Ishikawa (cell line): ENCODE measurements around the gene GFRA1.

Experiments used
- CEBPB ChIP-seq: IDR thresholded peaks from 2 replicates; pipeline ENCODE4 v1.6.1; 2012
- CREB1 ChIP-seq: IDR thresholded peaks from 2 replicates; pipeline ENCODE4 v1.6.1; 2012; ENCODE audit warnings: low read depth
- EGR1 ChIP-seq: IDR thresholded peaks from 2 replicates; pipeline ENCODE4 v1.6.1; 2012
- EP300 ChIP-seq: IDR thresholded peaks from 2 replicates; pipeline ENCODE4 v1.6.1; 2012; ENCODE audit warnings: borderline replicate concordance
- FOXM1 ChIP-seq: IDR thresholded peaks from 2 replicates; pipeline ENCODE4 v1.6.1; 2012; ENCODE audit warnings: low read depth, borderline replicate concordance
- MAX ChIP-seq: IDR thresholded peaks from 2 replicates; pipeline ENCODE4 v1.6.1; 2012
- NFIC ChIP-seq: IDR thresholded peaks from 2 replicates; pipeline ENCODE4 v1.6.1; 2012
- RAD21 ChIP-seq: IDR thresholded peaks from 2 replicates; pipeline ENCODE4 v1.6.1; 2012; ENCODE audit warnings: low read depth
- REST ChIP-seq: IDR thresholded peaks from 2 replicates; pipeline ENCODE4 v1.6.1; 2012; ENCODE audit warnings: low read depth, mild to moderate bottlenecking
- TAF1 ChIP-seq: IDR thresholded peaks from 2 replicates; pipeline ENCODE4 v1.6.1; 2012; ENCODE audit warnings: low read depth, mild to moderate bottlenecking
- TCF12 ChIP-seq: IDR thresholded peaks from 2 replicates; pipeline ENCODE4 v1.6.1; 2012; ENCODE audit warnings: low read depth
- TEAD4 ChIP-seq: IDR thresholded peaks from 2 replicates; pipeline ENCODE4 v1.6.1; 2012
- USF1 ChIP-seq: IDR thresholded peaks from 2 replicates; pipeline ENCODE4 v1.6.1; 2012
- YY1 ChIP-seq: IDR thresholded peaks from 2 replicates; pipeline ENCODE4 v1.6.1; 2012; ENCODE audit warnings: low read depth
- ZBTB7A ChIP-seq: IDR thresholded peaks from 2 replicates; pipeline ENCODE4 v1.6.1; 2012; ENCODE audit warnings: low read depth

Gene GFRA1

GRCh38 chr10:116146372-116147140, 126.5 kb downstream of the GFRA1 start:
- TF ChIP-seq TAF1 (no peak), EP300 (no peak), TCF12 (no peak), CEBPB (no peak), ZBTB7A (no peak)

- TF ChIP-seq YY1 (no peak), EGR1 (no peak), ZBTB7A (no peak), TEAD4 (no peak), FOXM1 (no peak), MAX (no peak), CEBPB (no peak), USF1 (no peak), REST (no peak), EP300 (no peak), TAF1 (no peak), TCF12 (no peak), RAD21 (no peak)
These were observed 129.3 kb downstream of the GFRA1 start for GRCh38 chr10:116143673-116144222.

- no peak for TF ChIP-seq EGR1
- TF ChIP-seq FOXM1: no peak
- TF ChIP-seq RAD21: no peak
- no peak for TF ChIP-seq CEBPB
- no peak for TF ChIP-seq NFIC
- no peak for TF ChIP-seq TEAD4
- TF ChIP-seq YY1: no peak
These were observed 131.2 kb downstream of the GFRA1 start for GRCh38 chr10:116141855-116142254.

- TF ChIP-seq YY1: no peak
- no peak for TF ChIP-seq REST
- TF ChIP-seq EGR1: no peak
- no peak for TF ChIP-seq MAX
- TF ChIP-seq TCF12: no peak
These were observed 131.8 kb downstream of the GFRA1 start for GRCh38 chr10:116141246-116141645.

- no peak for TF ChIP-seq RAD21
- no peak for TF ChIP-seq TAF1
- TF ChIP-seq MAX: no peak
- no peak for TF ChIP-seq ZBTB7A
- TF ChIP-seq REST: no peak
- TF ChIP-seq NFIC: no peak
- TF ChIP-seq USF1: no peak
- TF ChIP-seq EGR1: no peak
- TF ChIP-seq CEBPB: no peak
- TF ChIP-seq FOXM1: no peak
- no peak for TF ChIP-seq CREB1
- no peak for TF ChIP-seq YY1
These were observed 133.1 kb downstream of the GFRA1 start for GRCh38 chr10:116139886-116140285.
